Activated T-cell treated with anti-CD3 and anti-CD28 coated beads for 48 hours (primary cell): ENCODE results near the gene RAB4A.
A peak's percentile ranks its signal among the peaks of the same experiment; 100 is the strongest.

ENCODE experiments used
- DNase-seq: peaks from one replicate; pipeline ENCODE4 v3.0.0-alpha.2; 2020; ENCODE audit warnings: low read depth

The RAB4A gene

GRCh38 chr1:229339086-229339485 lies 68.2 kb downstream of the RAB4A start:
- no peak for DNase-seq

GRCh38 chr1:229339520-229339919 lies 68.6 kb downstream of the RAB4A start:
- no peak for DNase-seq

- no peak for DNase-seq
These were observed 69.6 kb downstream of the RAB4A start for GRCh38 chr1:229340496-229340895.

DNA sequence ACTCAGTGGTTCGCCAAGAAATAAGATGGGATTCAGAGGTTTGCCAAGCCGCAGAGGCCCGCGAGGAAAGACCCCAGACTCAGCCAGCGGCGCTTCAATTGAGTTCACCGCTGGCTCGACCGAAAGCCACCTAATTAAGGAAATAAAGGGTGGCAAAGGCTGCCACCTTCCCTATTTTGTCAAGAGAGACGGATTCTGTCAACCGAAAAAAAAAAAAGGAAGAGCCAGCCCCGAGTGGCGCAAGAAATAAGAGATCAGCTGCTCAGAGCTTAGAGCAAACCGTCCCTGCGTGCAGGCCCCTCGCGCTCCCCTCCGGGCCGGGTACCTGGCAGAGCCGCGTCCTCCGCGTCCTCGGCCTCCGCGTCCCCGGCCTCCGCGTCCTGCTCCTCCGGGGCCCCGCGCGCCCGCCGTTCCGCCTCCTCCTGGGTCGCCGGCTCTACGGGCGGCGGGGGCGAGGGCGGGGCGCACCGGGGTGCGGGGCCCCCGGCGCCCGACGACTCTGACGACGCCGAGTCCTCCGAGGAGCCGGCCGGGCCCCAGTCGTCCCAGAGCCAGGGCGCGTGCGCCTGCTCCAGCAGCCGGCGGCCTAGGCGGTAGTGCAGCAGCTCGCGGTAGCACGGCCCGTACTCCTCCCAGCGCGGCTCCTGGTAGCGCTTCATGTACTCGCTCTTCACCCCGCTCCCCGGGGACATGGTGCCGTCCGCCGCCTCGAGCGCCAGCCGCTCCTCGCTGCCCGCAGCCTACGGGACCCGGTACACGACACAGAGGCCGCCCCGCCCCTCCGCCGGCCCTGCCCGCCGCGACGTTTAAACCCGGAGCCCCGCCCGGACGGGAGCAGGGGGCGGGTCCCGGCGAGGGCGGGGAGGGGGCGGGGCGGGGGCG lies 71.1 kb downstream of the RAB4A start:
- DNase-seq, result peak; percentile 70

- DNase-seq, result peak; percentile 54
These were observed 72.0 kb downstream of the RAB4A start, which contains the start of gene CCSAP for GRCh38 chr1:229342656-229343569. Gene CCSAP, minus strand, starts transcription at chr1:229343047. Its CDS starts 582 bp downstream, at chr1:229342465.

DNA sequence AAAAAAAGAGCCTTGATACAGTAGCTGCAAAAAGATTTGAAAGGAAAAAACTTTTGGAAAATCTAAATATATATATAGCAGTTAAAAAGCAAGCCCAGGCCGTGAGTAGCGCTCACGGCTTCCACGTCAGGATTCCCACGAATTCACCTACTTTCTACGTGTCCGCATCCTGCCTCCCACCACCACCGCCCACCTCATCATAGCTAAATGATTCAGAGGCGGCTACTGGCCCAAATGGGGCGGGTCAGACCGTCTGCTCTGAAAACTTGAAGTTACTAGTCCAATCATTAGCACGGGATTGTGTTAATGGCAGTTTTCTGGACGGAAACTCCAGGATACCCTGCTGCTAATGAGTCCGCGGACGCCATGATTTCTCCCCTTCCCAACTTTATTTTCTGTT lies 73.2 kb downstream of the RAB4A start:
- peak; percentile 19 for DNase-seq

DNA sequence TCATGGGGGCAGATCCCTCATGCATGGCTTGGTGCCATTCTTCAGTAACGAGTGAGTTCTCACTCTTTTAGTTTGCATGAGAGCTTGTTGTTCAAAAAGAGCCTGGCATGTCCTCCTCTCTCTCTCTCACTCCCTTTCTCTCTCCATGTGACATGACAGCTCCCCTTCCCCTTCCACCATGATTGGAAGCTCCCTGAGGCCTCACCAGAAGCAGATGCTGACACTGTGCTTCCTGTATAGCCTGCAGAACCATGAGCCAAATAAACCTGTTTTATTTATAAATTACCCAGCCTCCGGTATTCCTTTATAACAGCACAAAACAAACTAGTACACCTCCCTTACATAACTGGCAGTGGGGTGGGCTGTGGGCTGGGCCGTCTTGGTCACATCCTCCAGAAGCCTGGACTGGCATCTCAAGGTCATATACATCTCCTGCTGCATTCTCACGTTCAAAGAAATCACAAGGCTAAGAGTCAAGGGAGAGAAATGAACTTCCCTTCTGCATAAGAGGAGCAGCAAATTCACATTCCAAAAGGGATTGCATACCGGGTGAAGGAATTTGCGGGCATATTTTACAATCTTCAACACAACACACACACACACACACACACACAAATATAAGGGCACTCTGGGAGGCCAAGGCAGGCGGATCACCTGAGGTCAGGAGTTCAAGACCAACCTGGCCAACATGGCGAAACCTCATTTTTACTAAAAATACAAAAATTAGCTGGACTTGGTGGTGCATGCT lies 74.2 kb downstream of the RAB4A start:
- no peak for DNase-seq

DNA sequence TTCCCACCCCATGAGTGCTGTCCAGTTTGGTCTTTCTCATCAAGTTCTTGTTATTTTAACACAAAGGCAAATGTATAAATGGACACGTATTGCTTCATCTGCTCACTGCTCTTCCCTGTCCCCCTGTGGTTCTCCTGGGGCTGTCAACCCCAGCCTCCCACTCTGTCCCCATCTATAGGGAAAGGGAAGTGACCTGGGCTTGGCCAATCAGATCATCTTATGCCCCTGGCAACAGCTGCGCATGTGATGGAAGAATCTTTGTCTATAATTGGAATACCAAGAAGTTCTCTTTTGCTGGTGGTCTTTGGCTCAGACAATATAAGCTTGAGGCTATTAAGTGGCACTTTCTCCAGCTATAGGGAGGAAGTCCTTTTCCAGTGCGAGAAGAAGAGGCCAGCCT lies 76.6 kb downstream of the RAB4A start:
- DNase-seq, result no peak

DNA sequence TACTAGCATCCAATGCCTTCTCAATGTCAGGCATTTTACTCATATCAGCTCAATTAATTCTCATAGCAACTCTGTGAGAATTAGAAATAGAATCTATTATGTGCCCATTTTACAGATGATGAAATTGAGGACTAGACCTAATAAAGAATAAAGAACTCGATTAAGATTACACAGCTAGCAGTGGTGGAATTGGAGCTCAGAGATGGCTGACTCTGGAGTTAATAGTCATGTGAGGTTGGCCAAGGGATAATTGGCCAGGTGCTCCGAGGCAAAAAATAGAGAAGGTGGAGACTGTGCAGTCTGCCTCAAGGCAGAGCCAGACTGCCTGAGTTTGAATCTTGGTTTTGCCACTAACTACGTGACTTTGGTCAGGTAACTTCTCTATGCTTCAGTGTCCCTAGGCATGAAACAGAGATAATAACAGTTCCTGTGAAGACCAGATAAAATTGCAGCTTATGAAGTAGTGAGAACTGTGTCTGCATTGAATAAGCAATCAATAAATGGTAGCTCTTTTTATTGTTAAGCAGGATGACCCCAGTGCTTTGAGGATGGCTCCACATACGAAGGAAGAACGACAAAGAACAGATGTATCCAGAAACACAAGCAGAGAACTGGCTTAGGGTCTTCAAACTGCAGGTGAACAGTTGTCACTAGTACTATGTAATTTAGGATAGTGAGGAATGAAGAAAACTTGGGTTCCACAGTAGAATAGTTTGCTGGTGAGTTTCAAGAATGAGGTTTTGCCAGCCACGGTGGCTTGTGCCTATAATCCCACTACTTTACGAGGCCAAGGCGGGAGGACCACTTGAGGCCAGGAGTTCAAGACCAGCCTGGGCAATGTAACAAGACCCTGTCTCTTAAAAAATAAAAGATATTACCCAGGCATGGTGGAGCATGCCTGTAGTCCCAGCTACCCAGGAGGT lies 78.8 kb downstream of the RAB4A start:
- no peak for DNase-seq

- DNase-seq, result no peak
These were observed 82.1 kb downstream of the RAB4A start for GRCh38 chr1:229352975-229353374.

GRCh38 chr1:229354226-229354625 lies 83.3 kb downstream of the RAB4A start:
- no peak for DNase-seq
